DOHH2 (cell line): ENCODE results near the gene AMELX.

ENCODE experiments used
- EZH2phosphoT487 ChIP-seq: fragments of 200-600 bp; sonication (generic); IDR thresholded peaks from 2 replicates; pipeline ENCODE4 v1.6.1; 2017; ENCODE audit warnings: borderline replicate concordance, mild to moderate bottlenecking, antibody characterized with exemption, low read length, moderate library complexity, mixed read lengths
- TF ChIP-seq, protein P1 (sequence below): fragments of 200-600 bp; sonication (generic); IDR thresholded peaks from one replicate; pipeline ENCODE4 v1.5.1; 2014; ENCODE audit warnings: antibody characterized with exemption, mild to moderate bottlenecking, low read depth, low read length; ENCODE audit not compliant: poor library complexity, severe bottlenecking

DNA sequence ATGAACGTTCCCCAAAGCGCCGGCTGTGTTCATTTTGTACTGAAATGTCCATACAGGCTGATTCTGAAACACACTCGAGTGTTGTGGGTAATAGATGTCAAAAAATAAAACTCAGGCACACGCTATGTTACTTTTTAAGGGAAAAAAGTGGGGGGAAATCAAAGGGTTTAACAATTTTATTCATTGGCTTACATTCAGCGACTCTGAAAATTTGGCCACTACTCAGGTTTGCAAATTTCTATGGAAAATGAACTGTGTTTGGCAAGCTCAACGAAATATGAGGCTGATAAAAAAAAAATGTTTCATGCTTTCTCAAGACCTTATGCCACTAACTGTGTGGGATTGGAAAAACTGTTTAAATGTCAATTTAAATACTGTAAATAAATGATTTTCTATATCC, 18.5 kb downstream of the AMELX start:
- TF ChIP-seq, protein P1, sequence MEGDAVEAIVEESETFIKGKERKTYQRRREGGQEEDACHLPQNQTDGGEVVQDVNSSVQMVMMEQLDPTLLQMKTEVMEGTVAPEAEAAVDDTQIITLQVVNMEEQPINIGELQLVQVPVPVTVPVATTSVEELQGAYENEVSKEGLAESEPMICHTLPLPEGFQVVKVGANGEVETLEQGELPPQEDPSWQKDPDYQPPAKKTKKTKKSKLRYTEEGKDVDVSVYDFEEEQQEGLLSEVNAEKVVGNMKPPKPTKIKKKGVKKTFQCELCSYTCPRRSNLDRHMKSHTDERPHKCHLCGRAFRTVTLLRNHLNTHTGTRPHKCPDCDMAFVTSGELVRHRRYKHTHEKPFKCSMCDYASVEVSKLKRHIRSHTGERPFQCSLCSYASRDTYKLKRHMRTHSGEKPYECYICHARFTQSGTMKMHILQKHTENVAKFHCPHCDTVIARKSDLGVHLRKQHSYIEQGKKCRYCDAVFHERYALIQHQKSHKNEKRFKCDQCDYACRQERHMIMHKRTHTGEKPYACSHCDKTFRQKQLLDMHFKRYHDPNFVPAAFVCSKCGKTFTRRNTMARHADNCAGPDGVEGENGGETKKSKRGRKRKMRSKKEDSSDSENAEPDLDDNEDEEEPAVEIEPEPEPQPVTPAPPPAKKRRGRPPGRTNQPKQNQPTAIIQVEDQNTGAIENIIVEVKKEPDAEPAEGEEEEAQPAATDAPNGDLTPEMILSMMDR: no peak
- TF ChIP-seq EZH2phosphoT487: no peak
